GM19372 (cell line): ENCODE data around the gene CRTAC1.

Source experiments
- ATAC-seq: cut with Tn5 transposase; IDR thresholded peaks from one replicate; pipeline ENCODE4 v1.9.1; 2021; ENCODE audit warnings: mild to moderate bottlenecking, low read depth, moderate library complexity; ENCODE audit not compliant: unreplicated experiment

CRTAC1 gene

DNA sequence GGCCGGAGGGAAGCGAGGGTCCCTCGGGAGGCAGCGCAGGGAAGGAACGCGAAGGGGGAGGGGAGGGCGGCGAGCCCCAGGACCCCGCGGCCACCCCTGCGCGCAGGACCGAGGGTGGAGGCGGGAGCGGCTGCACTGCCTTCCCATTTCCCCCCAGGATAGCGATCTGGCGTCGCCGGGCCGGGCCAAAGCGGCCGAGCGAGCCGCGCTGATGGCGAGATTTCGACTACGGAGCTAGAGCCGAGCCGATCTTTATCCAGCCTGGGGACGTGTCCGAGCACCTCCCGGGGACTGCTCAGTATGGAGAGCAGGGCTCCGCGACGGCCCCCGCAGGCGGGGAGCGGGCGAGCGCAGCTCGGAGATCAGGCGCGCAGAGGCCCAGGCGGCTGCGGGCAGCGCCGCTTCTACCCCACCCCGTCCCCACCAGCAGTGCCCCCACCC, 590 bp upstream of the CRTAC1 start:
- no peak for ATAC-seq

- ATAC-seq: no peak
Observed at GRCh38 chr10:98029149-98030092, 1.0 kb downstream of the CRTAC1 start.

DNA sequence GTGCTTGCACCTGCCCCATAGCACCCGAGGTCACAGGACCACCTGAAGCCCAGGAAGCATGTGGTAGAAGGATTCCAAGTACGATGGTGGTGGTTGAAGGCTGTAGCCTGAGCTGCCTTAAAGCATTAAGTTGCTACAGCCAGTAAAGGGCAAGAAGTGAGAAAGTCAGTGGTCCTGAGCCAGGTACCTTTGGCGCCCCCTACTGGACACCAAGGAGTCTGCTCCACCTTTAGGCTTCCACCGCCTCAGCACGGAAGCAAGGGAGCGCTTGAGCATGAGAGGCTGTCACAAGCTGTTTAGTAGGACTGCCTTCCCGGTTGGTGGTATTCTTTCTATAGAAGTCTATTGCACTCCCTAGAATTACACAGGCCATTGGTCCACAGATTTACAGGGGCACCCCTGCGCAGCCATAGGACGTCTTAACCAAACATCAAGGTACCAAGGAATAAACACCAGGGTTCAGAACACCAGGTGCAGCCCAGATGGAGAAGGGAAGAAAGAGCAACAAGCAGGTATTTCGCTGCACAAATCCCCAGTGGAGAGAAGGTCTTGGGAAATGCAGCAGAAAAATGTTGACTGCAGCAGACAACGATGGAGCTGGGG, 2.2 kb downstream of the CRTAC1 start:
- no peak for ATAC-seq

DNA sequence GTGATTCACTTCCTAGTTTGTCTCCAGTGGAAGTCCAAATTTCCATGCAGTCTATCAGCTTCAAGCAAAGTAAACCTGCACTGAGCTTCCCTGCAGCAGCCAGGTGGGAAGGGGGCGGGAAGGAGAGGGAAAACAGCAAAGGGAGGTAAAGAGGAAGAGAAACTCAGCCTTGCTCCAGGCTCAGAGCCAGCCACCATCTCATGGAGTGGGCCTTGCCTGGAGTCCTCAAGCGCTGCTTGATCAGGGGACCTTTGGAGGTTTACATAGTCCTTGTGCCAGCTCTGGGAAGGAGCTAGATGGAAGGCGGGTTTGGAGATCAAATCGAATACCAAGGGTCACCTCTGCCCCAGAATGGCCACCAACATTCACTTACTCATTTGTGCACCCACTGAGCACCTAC, 7.4 kb downstream of the CRTAC1 start:
- no peak for ATAC-seq

- ATAC-seq: no peak
Observed at GRCh38 chr10:98020784-98021183, 9.6 kb downstream of the CRTAC1 start.

DNA sequence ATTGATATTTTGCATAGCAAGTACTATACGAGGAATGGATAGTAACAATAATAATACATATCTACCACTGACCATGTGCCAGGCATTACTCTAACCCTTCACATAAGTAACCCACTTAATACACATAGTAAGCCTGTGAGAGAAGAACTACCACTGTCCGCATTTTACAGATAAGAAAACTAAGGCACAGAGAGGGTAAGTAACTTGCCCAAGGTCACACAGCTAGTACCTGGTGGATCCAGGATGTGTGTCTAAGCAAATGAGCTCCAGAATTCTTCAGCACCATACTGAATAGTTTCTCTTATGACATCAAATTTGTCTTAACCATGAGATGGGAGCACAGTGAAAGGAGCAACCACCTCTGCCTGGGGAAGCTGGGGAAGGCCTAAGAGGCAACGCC, 10.2 kb downstream of the CRTAC1 start:
- ATAC-seq: no peak

DNA sequence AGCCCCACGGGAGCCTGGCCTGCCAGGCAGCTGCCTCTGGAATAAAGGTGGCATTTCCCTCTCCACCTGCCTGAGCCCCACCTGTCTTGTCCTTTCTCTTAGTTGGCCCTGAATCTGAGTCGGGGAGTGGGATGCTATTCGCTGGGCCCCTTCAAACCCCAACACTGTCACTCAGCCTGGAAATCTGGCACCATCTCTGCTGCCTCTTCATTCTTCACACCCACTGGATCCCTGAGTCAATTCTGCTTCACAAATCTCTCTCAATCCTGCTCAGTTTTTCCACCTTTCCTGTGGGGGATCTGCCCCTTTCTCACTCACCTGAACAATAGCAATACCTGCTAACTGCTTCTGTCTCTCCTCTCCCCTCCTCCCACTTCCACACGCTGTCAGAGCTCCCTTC, 10.6 kb downstream of the CRTAC1 start:
- ATAC-seq: no peak

DNA sequence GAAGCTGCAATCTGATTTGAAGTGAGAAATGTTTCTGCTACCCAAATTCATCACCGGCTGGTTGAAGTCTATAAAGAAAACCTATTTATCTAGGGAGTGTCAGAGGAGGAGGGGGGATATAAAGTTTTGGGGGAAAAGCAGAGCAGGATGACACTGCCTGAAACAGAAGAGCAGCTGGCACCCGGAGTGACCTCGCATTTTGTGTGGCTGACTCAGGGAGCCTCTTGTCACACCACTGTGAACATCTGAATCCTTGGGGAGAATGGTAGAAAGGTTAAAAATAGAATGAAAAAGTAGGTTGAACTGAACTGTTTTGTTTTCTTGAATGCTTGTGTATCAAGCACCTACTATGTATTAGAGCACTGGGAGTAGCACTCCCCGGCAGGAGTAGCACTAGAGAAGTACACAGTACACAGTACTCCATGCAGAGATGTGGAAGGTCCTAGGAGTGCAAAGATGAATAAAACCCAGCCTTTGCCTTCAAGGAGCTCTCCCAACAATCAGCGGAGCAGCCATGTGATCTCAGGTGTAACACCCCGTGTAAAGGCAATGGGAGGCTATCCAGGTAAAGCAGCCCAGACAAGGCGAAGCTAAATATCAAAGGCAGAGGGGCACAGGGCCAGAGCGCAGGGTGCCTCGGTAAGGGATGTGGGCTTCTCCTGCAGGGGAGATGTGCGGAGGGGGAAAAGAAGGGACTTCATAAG, 13.5 kb downstream of the CRTAC1 start:
- no peak for ATAC-seq

- no peak for ATAC-seq
Observed at GRCh38 chr10:98013776-98014175, 16.6 kb downstream of the CRTAC1 start.

DNA sequence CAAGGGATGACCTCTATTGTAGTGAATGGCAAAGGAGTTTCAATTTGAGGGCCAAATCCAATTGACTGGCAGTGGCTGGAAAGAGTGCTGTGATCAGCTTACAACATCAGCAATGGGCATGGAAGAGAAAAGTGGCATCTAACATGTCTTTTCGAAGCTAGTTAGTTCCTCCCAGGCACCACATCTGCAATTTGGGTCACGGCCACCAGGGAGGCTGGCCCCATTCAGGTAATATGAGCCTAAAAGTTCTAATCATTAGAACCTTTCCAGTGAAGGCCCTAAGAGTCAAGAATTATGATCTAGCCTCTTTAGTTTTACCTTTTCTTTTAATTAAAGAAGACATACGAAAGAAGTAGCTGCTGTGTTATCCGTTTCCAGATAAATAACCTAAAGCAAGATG, 17.3 kb downstream of the CRTAC1 start:
- ATAC-seq: no peak

DNA sequence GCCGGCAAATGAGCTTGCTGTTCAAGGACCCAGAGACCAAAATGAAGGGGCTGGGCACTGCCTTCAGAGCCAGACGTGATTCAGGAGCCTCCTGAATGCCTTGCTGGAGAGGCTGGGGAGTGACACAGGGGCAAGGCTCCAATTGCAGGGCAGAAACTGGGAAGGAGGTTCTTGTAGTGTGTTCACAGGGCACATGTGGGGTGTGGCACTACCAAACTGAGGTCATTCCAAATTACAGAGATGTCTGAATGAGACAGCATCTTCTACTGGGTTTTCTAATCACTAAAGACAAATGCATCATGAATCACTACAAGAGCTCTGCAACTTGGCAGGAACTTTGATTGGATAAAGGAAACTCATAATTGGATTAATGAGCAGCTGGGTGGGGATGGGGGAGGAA, 17.8 kb downstream of the CRTAC1 start:
- ATAC-seq: no peak

GRCh38 chr10:98010939-98011685, 19.3 kb downstream of the CRTAC1 start:
- ATAC-seq: no peak

DNA sequence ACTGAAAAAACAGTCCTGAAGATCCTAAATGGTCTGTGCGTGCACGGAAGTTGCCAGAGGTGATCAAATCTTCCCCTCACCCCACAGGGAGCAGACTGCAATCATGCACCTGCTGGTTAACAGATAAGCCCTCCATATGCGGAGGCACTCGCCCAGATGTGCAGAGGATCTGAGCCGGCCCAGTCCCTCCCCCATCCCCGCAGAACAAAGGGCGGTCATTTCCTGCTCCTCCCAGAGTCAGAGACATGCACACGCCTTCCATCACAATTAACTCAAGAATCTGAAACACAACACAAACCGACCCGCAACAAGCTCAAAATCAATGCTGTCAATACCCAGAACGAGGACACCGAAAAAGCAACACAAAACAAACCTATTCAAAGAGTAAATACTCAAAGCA, 24.2 kb downstream of the CRTAC1 start:
- no peak for ATAC-seq

DNA sequence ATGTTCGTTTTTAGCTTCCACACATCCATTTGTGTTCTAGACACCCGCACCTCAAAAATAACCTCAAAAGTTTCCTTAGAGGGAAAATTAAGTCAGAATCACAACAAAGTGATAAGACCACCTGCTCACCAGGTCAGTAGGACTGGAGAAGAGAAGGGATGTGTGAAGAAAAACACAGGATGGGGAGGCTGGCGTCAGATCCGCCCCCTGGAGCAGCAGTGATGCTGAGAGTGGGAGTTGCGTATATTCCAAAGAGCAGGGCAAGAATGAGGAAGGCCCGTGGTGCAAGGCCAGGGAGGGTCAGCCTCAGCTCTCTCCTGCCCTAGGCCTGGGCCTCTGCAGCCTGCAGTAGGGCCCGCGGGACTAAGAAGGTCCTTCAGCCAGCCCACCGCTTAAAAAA, 28.7 kb downstream of the CRTAC1 start:
- no peak for ATAC-seq

- no peak for ATAC-seq
Observed at GRCh38 chr10:98000346-98000745, 30.1 kb downstream of the CRTAC1 start.

- no peak for ATAC-seq
Observed at GRCh38 chr10:97999923-98000248, 30.5 kb downstream of the CRTAC1 start.

DNA sequence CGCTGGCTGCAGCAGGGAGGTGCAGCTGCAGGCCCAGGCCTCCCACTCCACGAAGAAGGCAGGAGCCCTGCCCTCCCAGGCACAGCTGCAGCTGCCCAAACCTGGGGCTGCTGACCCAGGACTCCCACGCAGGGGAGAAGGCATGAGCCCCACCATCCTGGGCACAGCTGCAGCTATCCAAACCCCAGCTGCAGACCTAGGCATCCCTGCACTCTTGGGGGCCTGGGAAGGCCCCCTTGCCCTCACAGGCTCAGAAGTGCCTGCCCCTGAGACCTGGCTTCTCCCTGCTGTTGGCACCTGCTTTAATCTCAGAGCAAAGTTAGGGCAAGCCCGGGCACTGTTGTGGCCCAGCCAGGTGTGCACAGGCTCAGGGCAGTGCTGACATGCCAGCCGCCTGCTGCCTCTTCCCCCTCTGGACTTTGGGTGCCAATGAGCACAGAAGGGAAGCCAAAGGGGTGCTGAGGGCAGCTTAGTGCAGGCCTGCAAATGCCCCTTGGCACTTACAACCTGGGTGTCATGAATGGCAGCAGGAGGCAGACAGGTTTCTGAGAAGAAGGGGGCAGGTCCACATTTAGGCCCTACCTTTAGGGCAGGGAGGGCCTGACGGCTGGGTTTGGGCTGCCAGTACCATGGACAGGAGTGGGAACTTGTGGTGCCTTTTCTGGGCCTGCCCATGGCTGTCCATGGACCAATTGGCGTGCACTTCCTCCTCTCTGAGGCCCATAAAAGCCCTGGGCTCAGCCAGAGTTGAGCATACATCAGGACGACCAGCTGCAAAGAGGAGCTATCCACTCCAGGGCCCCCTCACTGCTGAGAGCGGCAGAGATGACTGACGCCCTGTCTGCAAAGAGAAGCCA, 31.1 kb downstream of the CRTAC1 start:
- ATAC-seq: no peak

DNA sequence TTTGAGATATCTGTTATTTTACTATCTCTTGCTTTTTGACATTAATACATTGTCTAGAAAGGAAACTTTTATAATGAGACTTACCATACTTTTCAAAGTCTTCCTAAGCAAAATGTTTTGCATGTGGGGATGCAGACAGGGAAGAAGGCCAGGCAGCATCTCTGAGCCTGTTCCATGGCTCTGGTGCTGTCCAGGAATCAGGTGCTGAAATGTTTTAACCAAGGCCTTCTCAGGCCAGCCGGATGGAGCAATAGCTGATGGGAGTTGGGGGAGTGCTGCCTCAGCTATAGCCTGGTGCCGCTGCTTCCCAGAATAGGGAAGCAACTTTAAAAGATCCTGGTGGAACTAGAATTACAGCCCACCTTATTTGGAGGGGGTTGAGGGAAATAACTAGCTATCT, 38.5 kb downstream of the CRTAC1 start:
- no peak for ATAC-seq

GRCh38 chr10:97981816-97982215, 48.6 kb downstream of the CRTAC1 start:
- ATAC-seq: no peak

DNA sequence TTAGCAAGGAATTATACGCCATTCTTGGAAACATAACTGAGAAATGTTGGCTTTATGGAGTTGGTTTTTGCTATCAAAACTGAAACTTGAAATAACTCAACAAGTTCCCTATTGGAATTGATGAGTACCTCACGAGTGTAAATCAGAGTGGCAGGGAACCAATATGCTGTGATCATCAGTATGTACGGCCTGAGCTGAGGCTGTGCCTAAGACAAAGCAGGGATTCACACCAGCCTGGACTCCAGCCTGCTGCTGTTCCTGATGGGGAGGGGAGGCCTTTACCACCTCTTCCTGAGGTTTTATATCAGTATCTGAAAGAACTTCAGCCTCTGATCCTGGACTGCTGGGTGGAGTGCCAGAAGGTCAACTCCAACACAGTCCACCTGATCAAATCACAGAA, 52.7 kb downstream of the CRTAC1 start:
- ATAC-seq: no peak
